HepG2 (cell line): ENCODE results near the gene SFRP2. TPM values are rescaled to one million over a fixed set of nuclear protein-coding genes. Genes with fewer than 3 reads are reported as not detected.

Source experiments
- ATAC-seq: fragments of 200-7000 bp; cut with Tn5 transposase; 3 replicates; pipeline ENCODE4 v1.9.1; 2020; ENCODE audit warnings: mild to moderate bottlenecking, moderate library complexity
- BruUV-seq: library from RNA; stranded (reverse); fragments of 400-500 nt; replicated peaks from 2 replicates; lab custom pipeline; 2021; lab: Mats Ljungman, UMichigan
- CTCF ChIA-PET: fragments of 300-600 bp; formaldehyde crosslinking; extraction: SDS; loops from one replicate; lab custom pipeline; 2021; ENCODE audit warnings: low total read pairs, inconsistent platforms, low intra/inter-chr PET ratio; lab: Yijun Ruan, JAX
- POLR2A ChIA-PET: fragments of 350-600 bp; sonication (Branson Sonifier 250); formaldehyde crosslinking; loops from one replicate; lab custom pipeline; 2020; ENCODE audit warnings: antibody characterized with exemption, inconsistent platforms; lab: Yijun Ruan, JAX
- DNase-seq: peaks from one replicate; pipeline ENCODE4 v3.0.0-alpha.2; 2015; ENCODE audit warnings: low spot score
- FAIRE-seq: peaks from 3 replicates; lab custom pipeline; 2011; peaks lifted over from hg19 to GRCh38; lab: Jason Lieb, UNC
- H2AFZ ChIP-seq: one replicate; pipeline ENCODE4 v1.6.1; 2011; ENCODE audit warnings: low read length, inconsistent platforms
- H3K27ac ChIP-seq: fragments of 300-600 bp; 3 replicates; pipeline ENCODE4 v1.8.0; 2011; ENCODE audit warnings: mixed run types, mild to moderate bottlenecking, mixed read lengths, low read length, inconsistent platforms; ENCODE audit not compliant: insufficient read depth; ENCODE audit errors: extremely low read length
- H3K27me3 ChIP-seq, 2 experiments: fragments of 200-600 bp in 1 of 2; 2 replicates in 1 of 2; 3 replicates in 1 of 2; pipeline versions ENCODE4 v1.6.0 to v1.8.0; 2011; ENCODE audit warnings: low read length in 2 of 2, mild to moderate bottlenecking in 2 of 2, moderate library complexity in 2 of 2, inconsistent platforms in 1 of 2; ENCODE audit not compliant: insufficient read depth in 2 of 2, control insufficient read depth in 1 of 2
- H3K36me3 ChIP-seq, 2 experiments: fragments of 200-600 bp in 1 of 2; replicated peaks in 1 of 2; 2 replicates in 1 of 2; 3 replicates in 1 of 2; pipeline versions ENCODE4 v1.5.1 to v1.8.0; 2011; ENCODE audit warnings: low read length in 2 of 2, inconsistent platforms in 1 of 2; ENCODE audit not compliant: insufficient read depth in 2 of 2, control insufficient read depth in 1 of 2
- H3K4me1 ChIP-seq: 2 replicates; pipeline ENCODE4 v1.5.1; 2012; ENCODE audit warnings: low read length, inconsistent platforms; ENCODE audit not compliant: insufficient read depth
- H3K4me2 ChIP-seq: 2 replicates; pipeline ENCODE4 v1.6.0; 2011; ENCODE audit warnings: low read depth, low read length, inconsistent platforms
- H3K4me3 ChIP-seq, 3 experiments: fragments of 200-600 bp in 1 of 3; sonication (generic), shearing (Covaris generic) in 1 of 3; replicated peaks in 1 of 3; 2 replicates each; pipeline ENCODE4 v1.5.1; 2011 to 2016; ENCODE audit warnings: low read length in 3 of 3, inconsistent platforms in 2 of 3, low read depth in 2 of 3, mild to moderate bottlenecking in 2 of 3, control low read depth in 1 of 3, mixed read lengths in 1 of 3; ENCODE audit not compliant: insufficient read depth in 1 of 3
- H3K79me2 ChIP-seq: one replicate; pipeline ENCODE4 v1.6.1; 2011; ENCODE audit warnings: low read length, inconsistent platforms; ENCODE audit not compliant: insufficient read depth
- H3K9ac ChIP-seq: 2 replicates; pipeline ENCODE4 v1.6.0; 2011; ENCODE audit warnings: mild to moderate bottlenecking, low read depth, low read length, inconsistent platforms; ENCODE audit not compliant: insufficient read depth
- H3K9me3 ChIP-seq: 2 replicates; pipeline ENCODE4 v1.5.1; 2012; ENCODE audit warnings: mild to moderate bottlenecking, low read length
- H4K20me1 ChIP-seq: 2 replicates; pipeline ENCODE4 v1.6.0; 2011; ENCODE audit warnings: inconsistent platforms, mild to moderate bottlenecking, low read length, moderate library complexity; ENCODE audit not compliant: insufficient read depth
- ETV6 ChIP-seq: sonication (generic); formaldehyde crosslinking; conservative IDR thresholded peaks from 2 replicates; pipeline ENCODE4 v1.4.0; 2020; ENCODE audit warnings: missing genetic modification reagents
- PRPF4 ChIP-seq: fragments of 200-400 bp; formaldehyde crosslinking; IDR thresholded peaks from 2 replicates; pipeline ENCODE4 v1.6.1; 2016; ENCODE audit warnings: low read length, low read depth; ENCODE audit not compliant: poor library complexity, severe bottlenecking
- TCF12 ChIP-seq, 2 experiments: fragments of 450-650 bp in 1 of 2; sonication (generic) in 1 of 2; formaldehyde crosslinking in 1 of 2; IDR thresholded peaks; 2 replicates each; pipeline versions ENCODE4 v1.6.1 to v1.8.0; 2017 to 2022; ENCODE audit warnings: antibody characterized with exemption in 1 of 2, mild to moderate bottlenecking in 1 of 2, missing genetic modification reagents in 1 of 2, moderate library complexity in 1 of 2
- ZFP36L1 ChIP-seq: sonication (generic); formaldehyde crosslinking; IDR thresholded peaks from 2 replicates; pipeline ENCODE4 v1.8.0; 2022; ENCODE audit warnings: mild to moderate bottlenecking, missing genetic modification reagents, moderate library complexity
- ZFP37 ChIP-seq: sonication (generic); formaldehyde crosslinking; IDR thresholded peaks from 2 replicates; pipeline ENCODE4 v1.4.0; 2020; ENCODE audit warnings: missing genetic modification reagents, borderline replicate concordance
- ZNF337 ChIP-seq: sonication (generic); formaldehyde crosslinking; IDR thresholded peaks from 2 replicates; pipeline ENCODE4 v1.5.1; 2020; ENCODE audit warnings: missing genetic modification reagents, low read depth, mild to moderate bottlenecking, borderline replicate concordance
- ZNF569 ChIP-seq: sonication (generic); formaldehyde crosslinking; IDR thresholded peaks from 2 replicates; pipeline ENCODE4 v1.5.0; 2020; ENCODE audit warnings: mild to moderate bottlenecking, missing genetic modification reagents, moderate library complexity, borderline replicate concordance
- WGBS: methylation state at CpG from one replicate; pipeline ENCODE4 v1.1.6; 2017; ENCODE audit warnings: low lambda C conversion rate; 5-methylcytosine and 5-hydroxymethylcytosine counted together
- in situ Hi-C: cut with HindIII; loops from 2 replicates; pipeline ENCODE4 v1.10.0; 2017; ENCODE audit warnings: low pct_unique_long_range_greater_than_20kb; ENCODE audit not compliant: extremely low pct_ligation_motif_present
- intact Hi-C: fragments of 100-400 bp; cut with micrococcal nuclease; formaldehyde crosslinking; loops from one replicate; pipeline ENCODE4 v1.10.0; 2022; ENCODE audit not compliant: unreplicated experiment
- polyA plus RNA-seq, 8 experiments: library from polyadenylated mRNA; depleted of rRNA in 3 of 8; stranded (reverse) in 7 of 8; unstranded in 1 of 8; fragments of >200 nt; fragmentation: Illumina TruSeq in 4 of 8; extraction: Trizol in 4 of 8; gene quantifications; 2 replicates each; pipeline versions ENCODE4 v1.2.1 to v1.2.3, GENCODE V29; 2011 to 2016; ENCODE audit warnings: low read depth in 4 of 8, missing spikeins in 1 of 8, mixed read lengths in 1 of 8; ENCODE audit not compliant: insufficient read depth in 1 of 8
- total RNA-seq, 5 experiments: library from RNA; depleted of rRNA; stranded (reverse); fragments of >200 nt; fragmentation: Illumina TruSeq; extraction: Trizol; gene quantifications; 2 replicates each; pipeline ENCODE4 v1.2.3, GENCODE V29; 2016; ENCODE audit warnings: low read depth in 1 of 5
- TF ChIP-seq, protein P1 (sequence below): sonication (generic); formaldehyde crosslinking; IDR thresholded peaks from 2 replicates; pipeline ENCODE4 v1.9.0; 2021; ENCODE audit warnings: missing genetic modification reagents, mild to moderate bottlenecking, borderline replicate concordance

The SFRP2 gene
- total and polyA plus RNA-seq, 2 of the 13 experiments (the other 11 are each of a cell fraction or from before 2014, with no cell fraction given) = not detected

DNA sequence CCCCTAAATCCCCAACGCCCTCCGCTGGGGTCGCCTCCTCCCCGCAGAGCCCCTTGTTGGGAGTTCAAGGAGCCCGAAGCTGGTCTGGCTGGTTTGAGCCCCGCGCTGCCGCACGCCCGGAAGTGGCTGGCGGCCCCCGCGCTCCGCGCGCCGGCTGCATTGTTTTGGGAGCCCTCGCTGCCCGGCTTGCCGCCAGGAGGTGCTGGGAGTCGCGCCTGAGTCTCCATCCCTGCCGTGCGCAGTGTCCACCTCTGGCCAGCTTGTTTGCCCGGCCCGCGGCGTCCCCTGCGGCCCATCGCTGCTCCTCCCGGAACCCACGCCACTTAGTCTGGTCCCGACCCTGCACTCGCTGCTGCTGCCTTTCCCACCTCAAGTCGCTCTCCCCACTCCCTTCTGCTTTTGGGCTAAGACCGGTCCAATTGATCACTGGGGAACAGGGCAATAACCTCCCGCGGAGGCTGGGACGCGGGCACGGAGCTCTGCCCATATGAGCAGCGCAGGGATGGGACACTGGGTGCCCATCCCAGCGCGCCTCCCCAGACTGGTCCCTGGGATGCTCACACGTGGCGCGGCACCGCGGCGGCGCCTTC lies 2.2 kb upstream of the SFRP2 start:
- Histone ChIP-seq H3K4me2 (no peak overlapping the region), H3K79me2 (no peaks in the 10 kb centered on the region), H3K36me3 (no peaks in the 10 kb centered on the region), H2AFZ (no peak overlapping the region), H3K4me3 (no peak overlapping the region), H3K27ac (no peak overlapping the region), H3K9me3 (no peaks in the 10 kb centered on the region), H3K9ac (no peak overlapping the region), H4K20me1 (no peaks in the 10 kb centered on the region), H3K27me3 (peaks cover 2 to 31% of the 10 kb centered on the region in 2 experiments; a peak in 4 of 5 replicates), H3K4me1 (no peaks in the 10 kb centered on the region)
- no peak; the same call in 1 of the 3 replicates for ATAC-seq
- POLR2A ChIA-PET = no interaction called here
- DNase-seq = no peak
- FAIRE-seq = no peak
- in situ Hi-C loops (no loop called here), intact Hi-C loops (no loop called here)
- CTCF ChIA-PET = no interaction called here
- BruUV-seq = no TSS peak
- 89% methylated on average over 20 of the region's 51 CpGs for WGBS
- TF ChIP-seq TCF12 (IDR thresholded peaks at IDR 0.05) (no peak), TCF12 (CRISPR knock-in tag; IDR thresholded peaks at IDR 0.05) (no peak), ZFP36L1 (CRISPR knock-in tag) (no peak), ZNF337 (CRISPR knock-in tag) (no peak), ETV6 (CRISPR knock-in tag) (no peak), ZFP37 (no peak), PRPF4 (no peak), ZNF569 (CRISPR knock-in tag) (no peak)
- TF ChIP-seq, protein P1, sequence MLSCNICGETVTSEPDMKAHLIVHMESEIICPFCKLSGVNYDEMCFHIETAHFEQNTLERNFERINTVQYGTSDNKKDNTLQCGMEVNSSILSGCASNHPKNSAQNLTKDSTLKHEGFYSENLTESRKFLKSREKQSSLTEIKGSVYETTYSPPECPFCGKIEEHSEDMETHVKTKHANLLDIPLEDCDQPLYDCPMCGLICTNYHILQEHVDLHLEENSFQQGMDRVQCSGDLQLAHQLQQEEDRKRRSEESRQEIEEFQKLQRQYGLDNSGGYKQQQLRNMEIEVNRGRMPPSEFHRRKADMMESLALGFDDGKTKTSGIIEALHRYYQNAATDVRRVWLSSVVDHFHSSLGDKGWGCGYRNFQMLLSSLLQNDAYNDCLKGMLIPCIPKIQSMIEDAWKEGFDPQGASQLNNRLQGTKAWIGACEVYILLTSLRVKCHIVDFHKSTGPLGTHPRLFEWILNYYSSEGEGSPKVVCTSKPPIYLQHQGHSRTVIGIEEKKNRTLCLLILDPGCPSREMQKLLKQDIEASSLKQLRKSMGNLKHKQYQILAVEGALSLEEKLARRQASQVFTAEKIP = no peak
